SJCRH30 (cell line): ENCODE data around the gene GAB2. TPM values are rescaled to one million over a fixed set of nuclear protein-coding genes. Genes with fewer than 3 reads are reported as not detected.

ENCODE experiments used
- DNase-seq, 2 experiments: peaks; one replicate each; pipeline ENCODE4 v3.0.0-alpha.2; 2015 to 2020
- H3K27ac ChIP-seq: fragments of 250-450 bp; sonication (Bioruptor Pico); 2 replicates; pipeline ENCODE4 v1.5.1; 2020; ENCODE audit warnings: mild to moderate bottlenecking, moderate library complexity
- H3K27me3 ChIP-seq: fragments of 250-450 bp; sonication (Bioruptor Pico); 2 replicates; pipeline ENCODE4 v1.5.1; 2020; ENCODE audit warnings: mild to moderate bottlenecking, moderate library complexity
- H3K36me3 ChIP-seq: fragments of 250-450 bp; sonication (Bioruptor Pico); 2 replicates; pipeline ENCODE4 v1.5.1; 2020; ENCODE audit warnings: mild to moderate bottlenecking, moderate library complexity
- H3K4me1 ChIP-seq: fragments of 250-450 bp; sonication (Bioruptor Pico); 2 replicates; pipeline ENCODE4 v1.5.1; 2020; ENCODE audit warnings: mild to moderate bottlenecking, moderate library complexity
- H3K4me3 ChIP-seq: fragments of 250-450 bp; sonication (Bioruptor Pico); 2 replicates; pipeline ENCODE4 v1.5.1; 2020; ENCODE audit warnings: mild to moderate bottlenecking, moderate library complexity
- H3K9me3 ChIP-seq: fragments of 250-450 bp; sonication (Bioruptor Pico); replicated peaks from 2 replicates; pipeline ENCODE4 v1.5.1; 2020; ENCODE audit warnings: mild to moderate bottlenecking, moderate library complexity
- total RNA-seq: library from RNA; depleted of rRNA; stranded (reverse); fragments of >200 nt; shearing (Covaris generic); gene quantifications from 2 replicates; pipeline ENCODE4 v1.2.3, GENCODE V29; 2014

The GAB2 gene
- total RNA-seq, 1 experiment from 2014 or later, result 5.6 TPM

GRCh38 chr11:78194490-78194889 lies 223.1 kb downstream of the GAB2 start:
- Histone ChIP-seq H3K4me1 (peaks cover 12% of the 10 kb centered on the region), H3K27ac (no peak overlapping the region), H3K36me3 (no peaks in the 10 kb centered on the region), H3K4me3 (no peak overlapping the region), H3K27me3 (no peaks in the 10 kb centered on the region), H3K9me3 (no peaks in the 10 kb centered on the region)
- DNase-seq, result no peak

- Histone ChIP-seq H3K36me3 (no peaks in the 10 kb centered on the region), H3K9me3 (no peaks in the 10 kb centered on the region), H3K4me1 (peaks cover 12% of the 10 kb centered on the region), H3K27me3 (no peaks in the 10 kb centered on the region), H3K4me3 (no peak overlapping the region), H3K27ac (no peak overlapping the region)
- DNase-seq, result no peak
Measured at GRCh38 chr11:78193806-78194205, 223.8 kb downstream of the GAB2 start.

DNA sequence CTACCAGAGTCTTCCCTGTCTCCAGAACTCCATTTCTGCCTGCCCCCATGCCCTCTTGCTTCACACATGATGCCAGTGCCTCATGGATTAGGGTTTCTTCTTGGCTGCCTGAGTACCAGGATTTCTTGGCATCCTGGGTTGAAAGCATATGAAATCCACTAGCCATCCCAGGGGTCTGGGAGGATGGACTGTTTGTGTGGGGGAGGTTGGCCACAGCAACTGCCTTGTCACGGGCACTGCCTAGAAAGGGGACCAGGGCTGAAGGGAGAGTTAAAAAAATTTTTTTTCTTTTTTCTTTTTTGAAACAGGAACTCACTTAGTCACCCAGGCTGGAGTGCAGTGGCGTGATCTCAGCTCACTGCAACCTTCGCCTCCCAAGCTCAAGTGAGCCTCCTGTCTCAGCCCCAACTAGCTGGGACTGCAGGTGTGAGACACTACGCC lies 224.7 kb downstream of the GAB2 start:
- no peaks in the 10 kb centered on the region for H3K9me3 ChIP-seq
- no peak overlapping the region for H3K4me3 ChIP-seq
- H3K27ac ChIP-seq, result no peak overlapping the region
- DNase-seq, result no peak
- H3K36me3 ChIP-seq, result no peaks in the 10 kb centered on the region
- H3K4me1 ChIP-seq, result peaks cover 12% of the 10 kb centered on the region
- H3K27me3 ChIP-seq, result no peaks in the 10 kb centered on the region

- H3K36me3 ChIP-seq, result no peaks in the 10 kb centered on the region
- H3K27me3 ChIP-seq, result no peaks in the 10 kb centered on the region
- peak; percentile 78 to 79 for DNase-seq
- no peak overlapping the region for H3K4me3 ChIP-seq
- H3K9me3 ChIP-seq, result no peaks in the 10 kb centered on the region
- H3K4me1 ChIP-seq, result peaks cover 12% of the 10 kb centered on the region
- H3K27ac ChIP-seq, result peak overlapping the region; percentile 34
Measured at GRCh38 chr11:78192223-78192719, 225.3 kb downstream of the GAB2 start.

- Histone ChIP-seq H3K9me3 (no peaks in the 10 kb centered on the region), H3K36me3 (no peaks in the 10 kb centered on the region), H3K27ac (no peak overlapping the region), H3K4me1 (peaks cover 12% of the 10 kb centered on the region), H3K27me3 (no peaks in the 10 kb centered on the region), H3K4me3 (no peak overlapping the region)
- no peak for DNase-seq
Measured at GRCh38 chr11:78190871-78191538, 226.6 kb downstream of the GAB2 start.

GRCh38 chr11:78190374-78190773 lies 227.2 kb downstream of the GAB2 start:
- peaks cover 12% of the 10 kb centered on the region for H3K4me1 ChIP-seq
- no peak overlapping the region for H3K4me3 ChIP-seq
- H3K27me3 ChIP-seq, result no peaks in the 10 kb centered on the region
- H3K27ac ChIP-seq, result no peak overlapping the region
- no peaks in the 10 kb centered on the region for H3K36me3 ChIP-seq
- H3K9me3 ChIP-seq, result no peaks in the 10 kb centered on the region
- DNase-seq, result no peak

- Histone ChIP-seq H3K36me3 (no peaks in the 10 kb centered on the region), H3K4me1 (peaks cover 12% of the 10 kb centered on the region), H3K4me3 (no peak overlapping the region), H3K27ac (no peak overlapping the region), H3K27me3 (no peaks in the 10 kb centered on the region), H3K9me3 (no peaks in the 10 kb centered on the region)
- DNase-seq, result no peak
Measured at GRCh38 chr11:78189851-78190250, 227.8 kb downstream of the GAB2 start.

GRCh38 chr11:78189174-78189724 lies 228.4 kb downstream of the GAB2 start:
- H3K27ac ChIP-seq, result no peak overlapping the region; the same call in 1 of the 2 replicates
- no peaks in the 10 kb centered on the region for H3K36me3 ChIP-seq
- H3K4me1 ChIP-seq, result peaks cover 12% of the 10 kb centered on the region
- DNase-seq, result no peak
- no peaks in the 10 kb centered on the region for H3K27me3 ChIP-seq
- H3K9me3 ChIP-seq, result no peaks in the 10 kb centered on the region
- H3K4me3 ChIP-seq, result peak overlapping the region; percentile 78

GRCh38 chr11:78188286-78189173 lies 229.1 kb downstream of the GAB2 start, which contains the start of the genes KCTD21 and USP35:
KCTD21 (minus strand) TSS chr11:78188626; CDS start chr11:78174554, 14,072 bp downstream.
USP35 (plus strand) TSS chr11:78188919; CDS start chr11:78196246, 7,327 bp downstream.
- Histone ChIP-seq H3K36me3 (no peaks in the 10 kb centered on the region), H3K9me3 (no peaks in the 10 kb centered on the region), H3K27ac (no peak within 1 kb of the TSS; the same call in 1 of the 2 replicates), H3K4me1 (peaks cover 12% of the 10 kb centered on the region), H3K4me3 (peak within 1 kb of the TSS; percentile 78), H3K27me3 (no peaks in the 10 kb centered on the region)
- DNase-seq, result peak; percentile 97

DNA sequence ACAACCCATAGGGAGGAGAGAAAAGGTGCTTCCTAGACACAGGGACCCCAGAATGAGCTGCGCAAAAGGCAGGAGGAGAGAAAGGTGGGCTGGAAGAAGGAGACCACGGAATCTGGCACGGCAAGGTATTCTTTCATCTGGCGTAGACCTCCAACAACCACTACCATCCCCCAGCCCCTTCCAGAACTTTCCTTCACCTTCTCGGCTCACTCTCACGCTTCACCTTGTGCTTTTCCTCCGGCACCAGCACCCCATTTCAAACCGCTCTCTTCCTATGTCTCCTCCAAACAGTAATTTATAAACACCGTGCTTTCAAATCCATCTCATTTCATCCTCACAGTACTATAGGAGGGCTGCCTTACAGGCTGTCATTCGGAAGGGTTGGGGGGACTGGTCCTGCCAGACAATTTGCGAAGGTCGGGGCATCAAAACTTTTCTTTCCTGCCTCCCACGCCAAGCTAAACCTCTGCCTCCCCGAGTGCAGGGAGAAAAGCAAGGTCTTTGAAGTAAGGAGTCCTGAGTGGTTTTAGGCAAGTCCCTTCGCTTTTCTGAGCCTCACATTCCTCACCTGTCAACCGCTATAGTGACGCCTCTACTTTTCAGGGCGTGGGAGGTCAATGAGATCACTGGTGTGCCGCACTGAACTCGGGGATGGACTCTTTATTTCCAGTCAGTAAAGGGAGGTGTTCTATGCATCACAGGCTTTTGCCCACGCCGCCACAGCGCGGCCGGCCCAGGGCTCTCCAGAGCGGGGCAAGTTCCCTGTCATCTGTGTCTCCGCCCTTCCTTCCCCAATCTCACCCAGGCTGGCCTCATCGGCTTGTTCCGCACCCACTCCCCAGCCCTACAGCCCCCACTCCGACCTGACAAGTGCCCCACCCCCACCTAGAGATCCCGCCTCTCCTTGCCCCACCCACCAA lies 230.0 kb downstream of the GAB2 start:
- Histone ChIP-seq H3K27me3 (no peaks in the 10 kb centered on the region), H3K4me3 (peak overlapping the region; percentile 78), H3K36me3 (no peaks in the 10 kb centered on the region), H3K9me3 (no peaks in the 10 kb centered on the region), H3K4me1 (peaks cover 9% of the 10 kb centered on the region), H3K27ac (no peak overlapping the region)
- DNase-seq, result no peak

- no peaks in the 10 kb centered on the region for H3K4me1 ChIP-seq
- H3K27ac ChIP-seq, result no peak overlapping the region
- DNase-seq, result no peak
- no peaks in the 10 kb centered on the region for H3K27me3 ChIP-seq
- no peak overlapping the region for H3K4me3 ChIP-seq
- no peaks in the 10 kb centered on the region for H3K36me3 ChIP-seq
- no peaks in the 10 kb centered on the region for H3K9me3 ChIP-seq
Measured at GRCh38 chr11:78181185-78181584, 236.4 kb downstream of the GAB2 start.

DNA sequence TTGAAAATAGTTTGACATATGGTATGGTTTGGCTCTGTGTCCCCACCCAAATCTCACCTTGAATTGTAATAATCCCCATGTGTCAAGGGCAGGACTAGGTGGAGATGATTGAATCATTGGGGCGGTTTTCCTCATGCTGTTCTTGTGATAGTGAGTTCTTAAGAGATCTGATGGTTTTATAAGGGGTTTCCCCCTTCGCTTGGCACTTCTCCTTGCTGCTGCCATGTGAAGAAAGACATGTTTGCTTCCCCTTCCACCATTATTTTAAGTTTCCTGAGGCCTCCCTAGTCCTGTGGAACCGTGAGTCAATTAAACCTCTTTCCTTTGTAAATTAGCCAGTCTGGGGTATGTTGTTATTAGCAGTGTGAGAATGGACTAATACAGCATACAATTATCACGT lies 236.9 kb downstream of the GAB2 start:
- H3K4me3 ChIP-seq, result no peak overlapping the region
- no peaks in the 10 kb centered on the region for H3K27me3 ChIP-seq
- no peaks in the 10 kb centered on the region for H3K9me3 ChIP-seq
- H3K36me3 ChIP-seq, result no peaks in the 10 kb centered on the region
- H3K4me1 ChIP-seq, result no peaks in the 10 kb centered on the region
- H3K27ac ChIP-seq, result no peak overlapping the region
- DNase-seq, result no peak

- H3K9me3 ChIP-seq, result no peaks in the 10 kb centered on the region
- no peaks in the 10 kb centered on the region for H3K4me1 ChIP-seq
- H3K36me3 ChIP-seq, result no peaks in the 10 kb centered on the region
- no peak for DNase-seq
- H3K27ac ChIP-seq, result no peak overlapping the region
- no peak overlapping the region for H3K4me3 ChIP-seq
- no peaks in the 10 kb centered on the region for H3K27me3 ChIP-seq
Measured at GRCh38 chr11:78179459-78180071, 238.1 kb downstream of the GAB2 start.

- Histone ChIP-seq H3K4me3 (no peak overlapping the region), H3K4me1 (no peaks in the 10 kb centered on the region)
Measured at GRCh38 chr11:78177216-78177615, 240.4 kb downstream of the GAB2 start.

More at GRCh38 chr11:78177216-78177615, 240.4 kb downstream of the GAB2 start:
- DNase-seq, result no peak
- H3K27ac ChIP-seq, result no peak overlapping the region
- no peaks in the 10 kb centered on the region for H3K9me3 ChIP-seq
- H3K27me3 ChIP-seq, result no peaks in the 10 kb centered on the region
- no peaks in the 10 kb centered on the region for H3K36me3 ChIP-seq
